Activated T-helper 1 cell treated with anti-CD3 and anti-CD28 coated beads, Interleukin-12 subunit alpha, Interleukin-12 subunit beta, Interleukin-2, Interleukin-4 antibody, amounts not matched to agents 30 ng/mL and 10 ng/mL and 1 ng/mL, durations not matched to agents 14 hours and 24 hours and 36 hours (primary cell): ENCODE data around the gene AOC2. TPM values are rescaled to one million over a fixed set of nuclear protein-coding genes. Genes with fewer than 3 reads are reported as not detected.
"Not testable (repeated sequence)": the region's sequence is repeated elsewhere in the genome, so short reads cannot be mapped to it uniquely, and the experiment has no call there.

Experiments used
- DNase-seq: peaks from one replicate; pipeline ENCODE4 v3.0.0; 2021; ENCODE audit warnings: low spot score
- H3K27ac Mint-ChIP-seq: one replicate; pipeline ENCODE4 v1.8.0; 2021; ENCODE audit warnings: mild to moderate bottlenecking, mixed read lengths
- H3K27me3 Mint-ChIP-seq: one replicate; pipeline ENCODE4 v1.8.0; 2022; ENCODE audit warnings: mild to moderate bottlenecking, moderate library complexity, mixed read lengths; ENCODE audit not compliant: insufficient read depth
- H3K36me3 Mint-ChIP-seq: one replicate; pipeline ENCODE4 v1.8.0; 2021; ENCODE audit warnings: low read depth, mixed read lengths
- H3K4me1 Mint-ChIP-seq: one replicate; pipeline ENCODE4 v1.8.0; 2021; ENCODE audit warnings: low read depth, mixed read lengths
- H3K4me3 Mint-ChIP-seq: one replicate; pipeline ENCODE4 v1.8.0; 2021; ENCODE audit warnings: mild to moderate bottlenecking, moderate library complexity, mixed read lengths
- H3K9me3 Mint-ChIP-seq: one replicate; pipeline ENCODE4 v1.8.0; 2021; ENCODE audit warnings: mixed read lengths
- intact Hi-C: fragments of 100-400 bp; cut with micrococcal nuclease; formaldehyde crosslinking; loops from one replicate; pipeline ENCODE4 v1.15.1; 2024
- total RNA-seq: library from RNA; stranded (reverse); gene quantifications from 2 replicates; pipeline ENCODE4 v1.2.3, GENCODE V29; 2022

The AOC2 gene
- total RNA-seq, 1 donor from 2014 or later: 4.0 TPM

DNA sequence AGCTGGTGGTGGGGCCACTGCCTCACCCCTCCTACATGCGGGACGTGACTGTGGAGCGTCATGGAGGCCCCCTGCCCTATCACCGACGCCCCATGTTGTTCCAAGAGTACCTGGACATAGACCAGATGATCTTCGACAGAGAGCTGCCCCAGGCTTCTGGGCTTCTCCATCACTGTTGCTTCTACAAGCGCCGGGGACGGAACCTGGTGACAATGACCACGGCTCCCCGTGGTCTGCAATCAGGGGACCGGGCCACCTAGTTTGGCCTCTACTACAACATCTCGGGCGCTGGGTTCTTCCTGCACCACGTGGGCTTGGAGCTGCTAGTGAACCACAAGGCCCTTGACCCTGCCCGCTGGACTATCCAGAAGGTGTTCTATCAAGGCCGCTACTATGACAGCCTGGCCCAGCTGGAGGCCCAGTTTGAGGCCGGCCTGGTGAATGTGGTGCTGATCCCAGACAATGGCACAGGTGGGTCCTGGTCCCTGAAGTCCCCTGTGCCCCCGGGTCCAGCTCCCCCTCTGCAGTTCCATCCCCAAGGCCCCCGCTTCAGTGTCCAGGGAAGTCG is 23.4 kb downstream of the AOC2 start:
- DNase-seq, H3K4me1 Mint-ChIP-seq, H3K4me3 Mint-ChIP-seq, H3K27me3 Mint-ChIP-seq, intact Hi-C loops, H3K36me3 Mint-ChIP-seq, H3K27ac Mint-ChIP-seq, H3K9me3 Mint-ChIP-seq: not testable (repeated sequence)

DNA sequence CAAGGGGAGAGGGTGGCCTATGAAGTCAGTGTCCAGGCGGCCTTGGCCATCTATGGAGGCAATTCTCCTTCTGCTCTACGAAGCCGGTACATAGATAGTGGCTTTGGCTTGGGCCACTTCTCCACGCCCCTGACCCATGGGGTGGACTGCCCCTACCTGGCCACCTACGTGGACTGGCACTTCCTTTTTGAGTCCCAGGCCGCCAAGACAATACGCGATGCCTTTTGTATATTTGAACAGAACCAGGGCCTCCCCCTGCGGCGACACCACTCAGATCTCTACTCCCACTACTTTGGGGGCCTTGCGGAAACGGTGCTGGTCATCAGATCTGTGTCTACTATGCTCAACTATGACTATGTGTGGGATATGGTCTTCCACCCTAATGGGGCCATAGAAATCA is 24.0 kb downstream of the AOC2 start:
- DNase-seq: no peak
- no peak overlapping the region for H3K27ac Mint-ChIP-seq
- H3K36me3 Mint-ChIP-seq: no peaks in the 10 kb centered on the region
- intact Hi-C loops: no loop called here
- no peaks in the 10 kb centered on the region for H3K4me1 Mint-ChIP-seq
- no peaks in the 10 kb centered on the region for H3K9me3 Mint-ChIP-seq
- no peak overlapping the region for H3K4me3 Mint-ChIP-seq
- peaks cover 6% of the 10 kb centered on the region for H3K27me3 Mint-ChIP-seq

DNA sequence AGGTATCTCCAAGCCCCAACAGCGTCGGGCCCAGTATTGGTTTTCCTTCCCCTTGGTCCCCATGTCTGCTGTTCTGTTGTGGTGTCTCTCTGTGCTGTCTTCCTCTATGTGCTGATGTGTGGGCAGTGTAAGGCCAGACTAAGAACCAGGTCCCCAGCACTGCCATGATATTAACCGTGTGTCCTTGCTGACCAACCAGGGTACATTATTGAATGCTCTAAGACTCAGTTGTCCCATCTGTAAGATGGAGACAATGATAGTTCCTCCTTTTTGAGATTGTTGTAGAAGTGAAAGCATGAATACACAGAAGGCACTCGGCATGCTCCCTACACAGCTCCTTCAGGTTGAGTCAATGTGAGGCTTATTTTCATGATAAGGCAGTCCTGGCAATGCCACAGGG is 27.3 kb downstream of the AOC2 start:
- Mint-ChIP-seq H3K27me3 (peaks cover 6% of the 10 kb centered on the region), H3K27ac (no peak overlapping the region), H3K4me3 (no peak overlapping the region), H3K9me3 (no peaks in the 10 kb centered on the region), H3K36me3 (no peaks in the 10 kb centered on the region), H3K4me1 (no peaks in the 10 kb centered on the region)
- intact Hi-C loops: no loop called here
- no peak for DNase-seq

DNA sequence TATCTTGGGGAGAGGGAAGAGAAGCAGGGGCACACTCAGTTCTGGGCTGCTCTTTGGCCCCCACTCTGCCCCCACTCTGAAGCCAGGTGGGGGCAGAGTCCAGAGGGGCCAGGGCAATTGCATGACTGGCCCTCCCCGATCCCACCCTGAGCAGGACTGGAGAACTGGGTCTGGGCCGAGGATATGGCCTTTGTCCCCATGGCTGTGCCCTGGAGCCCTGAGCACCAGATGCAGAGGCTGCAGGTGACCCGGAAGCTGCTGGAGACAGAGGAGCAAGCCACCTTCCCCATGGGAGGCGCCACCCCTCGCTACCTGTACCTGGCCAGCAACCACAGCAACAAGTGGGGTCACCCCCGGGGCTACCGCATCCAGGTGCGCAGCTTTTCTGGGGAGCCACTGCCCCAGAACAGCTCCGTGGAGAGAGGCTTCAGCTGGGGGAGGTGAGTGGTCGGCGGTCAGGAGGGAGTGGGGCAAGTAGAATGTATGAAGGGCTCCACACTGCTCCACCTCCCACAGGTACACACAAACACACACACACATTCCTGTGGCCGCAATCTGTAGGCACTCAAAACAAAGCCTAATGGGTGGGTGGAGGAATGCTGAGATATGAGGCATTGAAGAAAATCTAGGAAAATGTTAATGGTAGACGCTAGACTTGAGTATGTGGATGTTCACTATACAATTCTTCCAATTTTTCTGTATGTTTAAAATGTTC is 28.0 kb downstream of the AOC2 start:
- no peaks in the 10 kb centered on the region for H3K4me1 Mint-ChIP-seq
- H3K27me3 Mint-ChIP-seq: peaks cover 8% of the 10 kb centered on the region
- intact Hi-C loops: no loop called here
- no peak for DNase-seq
- H3K36me3 Mint-ChIP-seq: no peaks in the 10 kb centered on the region
- H3K4me3 Mint-ChIP-seq: no peak overlapping the region
- no peaks in the 10 kb centered on the region for H3K9me3 Mint-ChIP-seq
- no peak overlapping the region for H3K27ac Mint-ChIP-seq

DNA sequence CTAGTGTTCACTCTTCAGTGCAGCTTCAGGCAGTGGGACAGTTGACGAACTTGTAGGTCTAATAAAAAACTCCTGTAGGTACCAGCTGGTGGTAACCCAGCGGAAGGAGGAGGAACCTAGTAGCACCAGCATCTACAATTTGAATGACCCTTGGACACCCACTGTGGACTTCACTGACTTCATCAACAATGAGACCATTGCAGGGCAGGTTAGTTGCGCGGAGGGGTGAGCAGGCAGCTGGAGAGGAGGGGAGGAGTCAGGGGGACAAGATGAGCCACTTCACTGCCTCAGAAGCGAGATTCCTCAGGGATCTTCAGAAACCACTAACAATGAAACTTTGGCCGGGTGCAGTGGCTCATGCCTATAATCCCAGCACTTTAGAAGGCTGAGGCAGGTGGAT is 28.9 kb downstream of the AOC2 start:
- intact Hi-C loops: no loop called here
- Mint-ChIP-seq H3K27me3 (peaks cover 8% of the 10 kb centered on the region), H3K4me3 (no peak overlapping the region), H3K4me1 (no peaks in the 10 kb centered on the region), H3K9me3 (no peaks in the 10 kb centered on the region), H3K27ac (no peak overlapping the region), H3K36me3 (no peaks in the 10 kb centered on the region)
- no peak for DNase-seq

DNA sequence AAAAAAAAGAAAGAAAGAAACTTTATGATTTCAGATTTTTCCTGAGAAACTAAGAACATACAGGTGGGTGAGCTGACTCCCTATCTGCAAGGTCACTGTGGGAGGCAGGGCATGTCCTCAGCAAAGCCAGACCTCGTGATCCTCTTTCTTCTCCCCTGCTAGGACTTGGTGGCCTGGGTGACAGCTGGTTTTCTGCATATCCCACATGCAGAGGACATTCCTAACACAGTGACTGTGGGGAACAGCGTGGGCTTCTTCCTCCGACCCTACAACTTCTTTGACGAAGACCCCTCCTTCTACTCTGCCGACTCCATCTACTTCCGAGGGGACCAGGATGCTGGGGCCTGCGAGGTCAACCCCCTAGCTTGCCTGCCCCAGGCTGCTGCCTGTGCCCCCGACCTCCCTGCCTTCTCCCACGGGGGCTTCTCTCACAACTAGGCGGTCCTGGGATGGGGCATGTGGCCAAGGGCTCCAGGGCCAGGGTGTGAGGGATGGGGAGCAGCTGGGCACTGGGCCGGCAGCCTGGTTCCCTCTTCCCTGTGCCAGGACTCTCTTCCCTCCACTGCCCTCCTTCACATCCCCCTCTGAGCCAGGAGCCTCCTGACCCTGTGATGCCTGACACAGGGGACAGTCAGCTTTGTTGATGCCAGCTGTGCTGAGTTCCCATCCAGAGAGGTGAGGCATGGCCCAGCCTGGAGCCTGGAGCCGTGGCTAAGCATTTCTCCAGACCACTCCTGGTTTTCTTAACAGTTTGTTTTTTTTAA is 29.7 kb downstream of the AOC2 start:
- DNase-seq, H3K27ac Mint-ChIP-seq: not testable (repeated sequence)

DNA sequence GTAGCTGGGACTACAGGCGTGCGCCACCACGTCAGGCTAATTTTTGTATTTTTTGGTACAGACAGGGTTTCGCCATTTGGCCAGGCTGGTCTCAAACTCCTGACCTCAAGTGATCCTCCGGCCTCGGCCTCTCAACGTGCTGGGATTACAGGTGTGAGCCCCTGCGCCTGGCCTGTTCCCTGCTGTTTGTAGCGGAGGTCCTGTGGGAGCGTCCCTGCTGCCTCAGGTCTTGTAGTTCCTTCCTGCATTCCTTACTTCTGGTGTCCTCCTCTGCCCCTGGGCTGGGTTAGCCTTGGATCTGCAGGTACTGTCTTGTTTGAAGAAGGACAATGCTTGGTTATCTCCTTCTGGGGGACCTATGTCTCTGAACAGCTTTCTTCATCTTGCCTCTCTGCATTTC is 32.7 kb downstream of the AOC2 start:
- H3K9me3 Mint-ChIP-seq: no peaks in the 10 kb centered on the region
- no peak overlapping the region for H3K27ac Mint-ChIP-seq
- H3K27me3 Mint-ChIP-seq: peaks cover 10% of the 10 kb centered on the region
- no peaks in the 10 kb centered on the region for H3K4me1 Mint-ChIP-seq
- DNase-seq: no peak
- H3K4me3 Mint-ChIP-seq: no peak overlapping the region
- H3K36me3 Mint-ChIP-seq: no peaks in the 10 kb centered on the region
- intact Hi-C loops: no loop called here

More for the DNA sequence above, 29.7 kb downstream of the AOC2 start:
- intact Hi-C loops, H3K36me3 Mint-ChIP-seq, H3K27me3 Mint-ChIP-seq, H3K4me1 Mint-ChIP-seq, H3K9me3 Mint-ChIP-seq, H3K4me3 Mint-ChIP-seq: not testable (repeated sequence)

DNA sequence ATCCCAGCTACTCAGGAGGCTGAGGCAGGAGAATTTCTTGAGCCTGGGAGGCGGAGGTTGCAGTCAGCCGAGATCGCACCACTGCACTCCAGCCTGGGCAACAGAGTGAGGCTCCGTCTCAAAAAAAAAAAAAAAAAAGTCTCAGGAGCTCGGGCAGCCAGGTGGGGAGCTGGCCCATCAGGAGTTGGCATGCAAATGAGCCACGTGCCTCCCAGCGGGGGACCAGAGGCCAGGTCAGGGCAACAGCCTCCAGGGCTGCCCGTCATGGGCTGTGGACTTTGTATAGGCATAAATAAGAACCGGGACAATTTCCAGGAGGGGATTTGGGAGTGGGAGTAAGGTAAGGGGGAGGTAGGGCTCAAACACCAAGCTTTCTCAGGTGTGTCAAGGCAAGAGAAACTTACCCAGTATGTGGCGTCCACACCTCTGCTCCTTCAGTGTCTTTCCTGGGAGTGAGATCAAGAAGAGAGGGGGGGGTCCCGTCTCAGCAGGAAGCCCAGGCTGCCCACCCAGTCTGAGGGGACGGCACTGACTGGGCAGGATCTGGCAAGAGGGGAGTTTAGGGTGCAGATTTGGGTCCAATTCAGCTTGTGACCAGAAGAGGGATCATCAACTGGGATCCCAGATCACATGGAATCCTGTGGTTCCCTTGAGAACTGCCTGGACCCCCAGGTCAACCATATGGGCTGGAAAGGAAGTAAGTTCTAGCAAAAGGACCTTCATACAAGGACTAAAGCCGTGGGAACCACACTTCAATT is 33.9 kb downstream of the AOC2 start:
- Mint-ChIP-seq H3K9me3 (no peaks in the 10 kb centered on the region), H3K4me3 (no peak overlapping the region), H3K27me3 (peaks cover 9% of the 10 kb centered on the region), H3K4me1 (no peaks in the 10 kb centered on the region), H3K27ac (no peak overlapping the region), H3K36me3 (no peaks in the 10 kb centered on the region)
- DNase-seq: no peak
- intact Hi-C loops: no loop called here

DNA sequence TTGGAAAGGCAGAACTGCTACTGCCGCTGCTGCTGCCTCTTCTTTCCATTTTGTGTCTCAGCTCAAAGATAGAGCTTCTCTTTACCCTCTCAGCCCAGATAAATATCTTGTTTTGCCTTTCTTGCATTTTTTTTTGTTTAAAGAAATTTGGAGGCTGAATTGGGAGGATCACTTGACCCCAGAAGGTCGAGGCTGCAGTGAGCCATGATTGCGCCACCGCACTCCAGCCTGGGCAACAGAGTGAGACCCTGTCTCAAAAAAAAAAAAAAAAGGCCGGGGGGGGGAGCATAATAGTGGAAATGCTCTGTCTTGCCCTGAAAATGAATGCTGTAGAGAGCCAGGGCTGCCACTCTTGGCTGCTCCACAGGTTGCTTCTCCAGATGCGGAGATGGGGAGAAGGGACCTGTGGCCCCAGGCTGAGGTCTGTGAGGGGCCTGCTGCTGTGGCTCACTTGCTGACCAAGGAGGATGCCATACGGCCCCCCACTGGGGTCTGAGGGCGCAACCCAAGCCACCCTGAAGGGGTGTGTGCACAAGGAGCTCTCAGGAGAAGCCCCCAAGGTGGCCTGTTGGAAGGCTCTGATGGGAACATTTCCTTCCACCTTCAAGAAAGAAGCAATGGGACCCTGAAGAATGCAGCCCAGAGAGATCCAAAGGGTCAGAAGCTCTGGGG is 34.7 kb downstream of the AOC2 start:
- no peak for DNase-seq
- intact Hi-C loops: no loop called here
- Mint-ChIP-seq H3K4me1 (no peaks in the 10 kb centered on the region), H3K36me3 (no peaks in the 10 kb centered on the region), H3K4me3 (no peak overlapping the region), H3K9me3 (no peaks in the 10 kb centered on the region), H3K27ac (no peak overlapping the region), H3K27me3 (peaks cover 13% of the 10 kb centered on the region)

DNA sequence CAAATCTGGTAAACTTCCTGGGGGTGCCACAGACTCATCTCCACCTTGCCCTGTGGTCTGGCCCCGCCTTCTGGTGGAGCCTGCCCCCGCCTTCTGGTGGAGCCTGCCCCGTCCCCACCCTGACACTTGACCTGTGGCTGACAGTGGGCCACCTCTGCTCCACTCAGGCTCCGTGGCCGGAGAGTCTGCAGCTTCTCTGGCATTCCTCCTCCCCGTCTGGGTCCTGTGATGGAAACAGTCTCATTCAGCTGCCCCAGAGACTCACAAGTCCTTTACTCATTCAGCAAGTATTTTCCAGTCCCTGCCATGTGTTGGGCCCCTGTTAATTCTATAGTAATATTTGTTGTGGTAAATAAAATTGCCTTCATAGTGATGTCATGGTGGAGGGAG is 35.2 kb downstream of the AOC2 start:
- Mint-ChIP-seq H3K9me3 (no peaks in the 10 kb centered on the region), H3K36me3 (no peaks in the 10 kb centered on the region), H3K27ac (no peak overlapping the region), H3K4me1 (no peaks in the 10 kb centered on the region), H3K27me3 (peaks cover 13% of the 10 kb centered on the region), H3K4me3 (no peak overlapping the region)
- no peak for DNase-seq
- intact Hi-C loops: no loop called here

DNA sequence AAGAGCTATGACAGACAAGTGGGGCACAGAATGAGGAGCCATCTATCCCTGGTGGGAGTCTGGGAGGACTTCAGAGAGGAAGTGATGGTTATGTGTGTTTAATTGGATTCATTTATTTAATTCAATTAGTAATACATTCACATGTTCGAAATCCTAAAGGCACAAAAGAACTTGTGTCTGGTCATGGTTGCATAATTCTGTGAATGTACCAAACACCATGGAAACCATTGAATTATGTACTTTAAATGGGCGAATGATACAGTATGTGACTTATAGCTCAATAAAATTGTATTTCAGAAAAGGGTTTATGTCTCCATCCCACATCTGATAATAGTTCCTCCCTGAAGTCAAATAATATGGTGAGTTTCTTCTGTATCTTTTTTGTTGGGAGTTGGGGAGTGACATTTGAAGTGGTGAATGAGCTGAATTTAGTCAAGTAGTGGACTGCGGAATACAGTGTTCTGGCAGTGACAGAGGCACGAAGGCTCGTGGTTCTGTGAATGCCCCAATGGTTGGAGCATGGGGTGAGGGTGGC is 36.5 kb downstream of the AOC2 start:
- no peaks in the 10 kb centered on the region for H3K36me3 Mint-ChIP-seq
- no peaks in the 10 kb centered on the region for H3K4me1 Mint-ChIP-seq
- no peak overlapping the region for H3K27ac Mint-ChIP-seq

DNA sequence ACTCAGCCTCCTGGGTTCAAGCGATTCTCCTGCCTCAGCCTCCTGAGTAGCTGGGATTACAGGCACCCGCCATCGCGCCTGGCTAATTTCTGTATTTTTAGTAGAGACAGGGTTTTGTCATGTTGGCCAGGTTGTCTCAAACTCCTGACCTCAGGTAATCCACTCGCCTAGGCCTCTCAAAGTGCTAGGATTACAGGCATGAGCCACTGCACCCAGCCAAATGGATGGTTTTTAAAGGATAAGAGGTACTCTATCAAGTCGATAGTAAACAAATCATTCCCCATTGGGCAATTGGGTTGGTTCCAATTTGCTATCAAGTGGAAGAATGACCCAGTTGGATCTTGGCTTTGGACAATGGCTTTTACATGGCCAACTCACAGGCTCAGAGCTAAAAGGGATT is 37.3 kb downstream of the AOC2 start:
- H3K27ac Mint-ChIP-seq, H3K36me3 Mint-ChIP-seq, H3K9me3 Mint-ChIP-seq, H3K4me1 Mint-ChIP-seq, H3K4me3 Mint-ChIP-seq, intact Hi-C loops, DNase-seq: not testable (repeated sequence)
- H3K27me3 Mint-ChIP-seq: peaks cover 15% of the 10 kb centered on the region

More for the DNA sequence above, 36.5 kb downstream of the AOC2 start:
- no peaks in the 10 kb centered on the region for H3K9me3 Mint-ChIP-seq
- intact Hi-C loops: no loop called here
- DNase-seq: no peak
- H3K27me3 Mint-ChIP-seq: peaks cover 16% of the 10 kb centered on the region
- H3K4me3 Mint-ChIP-seq: no peak overlapping the region
